ENCODE results near the gene FAM227B.

DNA sequence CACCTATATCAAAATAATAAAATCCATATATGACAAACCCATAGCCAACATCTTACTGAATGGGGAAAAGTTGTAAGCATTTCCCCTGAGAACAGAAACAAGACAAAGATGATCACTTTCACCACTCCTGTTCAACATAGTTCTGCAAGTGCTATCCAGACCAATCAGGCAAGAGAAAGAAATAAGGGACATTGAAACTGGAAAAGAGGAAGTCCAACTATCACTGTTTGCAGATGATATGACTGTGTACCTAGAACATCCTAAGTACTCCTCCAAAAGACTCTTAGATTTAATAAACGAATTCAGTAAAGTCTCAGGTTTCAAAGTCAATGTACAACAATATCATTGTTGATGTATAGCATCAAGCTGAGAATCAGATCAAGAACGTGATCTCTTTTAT is 233.1 kb downstream of the FAM227B start:
- TF ChIP-seq, protein P1, sequence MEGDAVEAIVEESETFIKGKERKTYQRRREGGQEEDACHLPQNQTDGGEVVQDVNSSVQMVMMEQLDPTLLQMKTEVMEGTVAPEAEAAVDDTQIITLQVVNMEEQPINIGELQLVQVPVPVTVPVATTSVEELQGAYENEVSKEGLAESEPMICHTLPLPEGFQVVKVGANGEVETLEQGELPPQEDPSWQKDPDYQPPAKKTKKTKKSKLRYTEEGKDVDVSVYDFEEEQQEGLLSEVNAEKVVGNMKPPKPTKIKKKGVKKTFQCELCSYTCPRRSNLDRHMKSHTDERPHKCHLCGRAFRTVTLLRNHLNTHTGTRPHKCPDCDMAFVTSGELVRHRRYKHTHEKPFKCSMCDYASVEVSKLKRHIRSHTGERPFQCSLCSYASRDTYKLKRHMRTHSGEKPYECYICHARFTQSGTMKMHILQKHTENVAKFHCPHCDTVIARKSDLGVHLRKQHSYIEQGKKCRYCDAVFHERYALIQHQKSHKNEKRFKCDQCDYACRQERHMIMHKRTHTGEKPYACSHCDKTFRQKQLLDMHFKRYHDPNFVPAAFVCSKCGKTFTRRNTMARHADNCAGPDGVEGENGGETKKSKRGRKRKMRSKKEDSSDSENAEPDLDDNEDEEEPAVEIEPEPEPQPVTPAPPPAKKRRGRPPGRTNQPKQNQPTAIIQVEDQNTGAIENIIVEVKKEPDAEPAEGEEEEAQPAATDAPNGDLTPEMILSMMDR (IDR thresholded peaks at IDR 0.05) = no peak
- no peak for TF ChIP-seq POLR2A (IDR thresholded peaks at IDR 0.05)
